ENCODE results near the gene EPN2.

EPN2 gene

DNA sequence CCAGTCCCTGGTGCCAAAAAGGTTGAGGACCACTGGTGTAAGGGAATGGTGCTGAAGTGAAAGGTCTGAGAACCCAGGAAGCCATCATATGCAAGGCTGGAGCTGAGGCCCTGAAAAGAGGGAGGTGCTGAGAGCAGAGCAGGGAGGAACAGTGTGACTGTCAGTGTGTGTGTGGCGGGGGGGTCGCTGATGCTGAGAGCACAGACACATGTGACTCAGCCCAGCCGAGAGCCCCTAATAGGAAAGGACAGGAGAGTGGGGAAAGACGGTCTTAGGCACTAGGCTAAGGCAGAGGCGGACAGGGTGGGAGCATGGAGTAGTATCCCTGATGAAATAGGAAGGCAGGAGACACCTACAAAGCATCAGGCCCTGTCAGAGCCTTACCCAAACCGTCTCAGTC lies 124.2 kb downstream of the EPN2 start:
- H2BK120ac ChIP-seq (ENCODE audit: low read depth, low read length), result no peak overlapping the region
- H2AFZ ChIP-seq (ENCODE audit: low read depth, low read length), result no peak overlapping the region
- no peak overlapping the region for H3K18ac ChIP-seq (ENCODE audit: low read depth in 1 of 2, low read length in 2 of 2)
- peak overlapping the region in 1 of 2 experiments; percentile 75 for H2BK12ac ChIP-seq (ENCODE audit: low read length in 2 of 2)
- H2BK5ac ChIP-seq (ENCODE audit: low read depth, low read length, poor library complexity, severe bottlenecking), result no peak overlapping the region
- no peak overlapping the region for H3K4me2 ChIP-seq (ENCODE audit: low read length, poor library complexity, severe bottlenecking)
- H3K4me1 ChIP-seq (ENCODE audit: control insufficient read depth, insufficient read depth, low read depth, low read length), result peaks cover 18% of the 10 kb centered on the region
- no peak overlapping the region for H3K27ac ChIP-seq (ENCODE audit: low read length, poor library complexity, severe bottlenecking)
- H3K9ac ChIP-seq (ENCODE audit: low read length), result peak overlapping the region; percentile 89
- no peaks in the 10 kb centered on the region for H3K27me3 ChIP-seq (ENCODE audit: control insufficient read depth in 1 of 2, insufficient read depth in 1 of 2, low read length in 2 of 2)
- H3K4ac ChIP-seq (ENCODE audit: low read depth in 1 of 2, low read length in 2 of 2), result no peak overlapping the region
- no peak overlapping the region for H3K23ac ChIP-seq (ENCODE audit: low read length in 2 of 2)
- peaks cover 22 to 33% of the 10 kb centered on the region in 2 experiments for H3K36me3 ChIP-seq (ENCODE audit: control insufficient read depth in 1 of 2, insufficient read depth in 2 of 2, low read depth in 1 of 2, low read length in 2 of 2)
- H4K8ac ChIP-seq (ENCODE audit: low read length), result no peak overlapping the region
- H3K79me1 ChIP-seq (replicated peaks; ENCODE audit: low read length, poor library complexity, severe bottlenecking), result peaks cover 17% of the 10 kb centered on the region
- H4K91ac ChIP-seq (ENCODE audit: low read length), result peak overlapping the region; percentile 14
- peak overlapping the region in 1 of 2 experiments; percentile 26 for H3K14ac ChIP-seq (ENCODE audit: low read length in 2 of 2)
- peak; percentile 46 for DNase-seq
- H2BK15ac ChIP-seq (ENCODE audit: low read depth, poor library complexity, severe bottlenecking), result no peak overlapping the region
- peak overlapping the region in 1 of 2 experiments; percentile 90 for H3K4me3 ChIP-seq (ENCODE audit: insufficient read depth in 1 of 2, low read depth in 1 of 2, low read length in 2 of 2)
- WGBS, result 83% methylated on average over 2 of the region's 6 CpGs
- no peak overlapping the region for H2AK5ac ChIP-seq (ENCODE audit: low read length, severe bottlenecking)
- no peaks in the 10 kb centered on the region for H3K9me3 ChIP-seq (ENCODE audit: control insufficient read depth, low read length)

DNA sequence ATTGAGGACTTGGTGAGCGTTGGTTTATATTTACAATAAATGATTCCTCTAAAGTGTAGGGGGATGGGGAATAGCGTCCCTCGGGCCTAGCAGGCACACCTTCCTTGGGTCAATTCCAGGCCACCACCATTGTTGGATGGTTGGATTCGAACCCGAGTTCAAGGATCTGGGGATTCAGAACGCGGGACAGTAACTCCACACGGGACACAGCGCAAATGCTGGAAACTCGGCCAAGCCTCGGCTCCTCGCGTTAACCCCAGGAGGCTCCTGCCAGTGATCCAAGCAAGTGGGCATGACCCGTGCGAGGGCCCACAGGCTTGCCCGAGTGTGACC lies 124.7 kb downstream of the EPN2 start:
- peak overlapping the region; percentile 72 for H3K4me2 ChIP-seq (ENCODE audit: low read length, poor library complexity, severe bottlenecking)
- H2BK12ac ChIP-seq (ENCODE audit: low read length in 2 of 2), result peak overlapping the region in 1 of 2 experiments; percentile 64
- peak overlapping the region; percentile 84 for H4K8ac ChIP-seq (ENCODE audit: low read length)
- H2BK15ac ChIP-seq (ENCODE audit: low read depth, poor library complexity, severe bottlenecking), result no peak overlapping the region
- peak overlapping the region; percentile 68 to 74 for H3K4ac ChIP-seq (ENCODE audit: low read depth in 1 of 2, low read length in 2 of 2)
- H3K4me1 ChIP-seq (ENCODE audit: control insufficient read depth, insufficient read depth, low read depth, low read length), result peaks cover 18% of the 10 kb centered on the region
- H3K9me3 ChIP-seq (ENCODE audit: control insufficient read depth, low read length), result no peaks in the 10 kb centered on the region
- no peaks in the 10 kb centered on the region for H3K27me3 ChIP-seq (ENCODE audit: control insufficient read depth in 1 of 2, insufficient read depth in 1 of 2, low read length in 2 of 2)
- H3K23ac ChIP-seq (ENCODE audit: low read length in 2 of 2), result no peak overlapping the region
- no peak for DNase-seq
- no peak overlapping the region for H2BK5ac ChIP-seq (ENCODE audit: low read depth, low read length, poor library complexity, severe bottlenecking)
- no peak overlapping the region for H3K27ac ChIP-seq (ENCODE audit: low read length, poor library complexity, severe bottlenecking)
- 33% methylated on average over 16 of the region's 16 CpGs for WGBS
- peak overlapping the region in 1 of 2 experiments; percentile 89 for H3K14ac ChIP-seq (ENCODE audit: low read length in 2 of 2)
- H4K91ac ChIP-seq (ENCODE audit: low read length), result peak overlapping the region; percentile 52
- H2AK5ac ChIP-seq (ENCODE audit: low read length, severe bottlenecking), result peak overlapping the region; percentile 5
- peak overlapping the region; percentile 73 to 86 for H3K18ac ChIP-seq (ENCODE audit: low read depth in 1 of 2, low read length in 2 of 2)
- peak overlapping the region; percentile 89 for H3K9ac ChIP-seq (ENCODE audit: low read length)
- H3K36me3 ChIP-seq (ENCODE audit: control insufficient read depth in 1 of 2, insufficient read depth in 2 of 2, low read depth in 1 of 2, low read length in 2 of 2), result peaks cover 16 to 31% of the 10 kb centered on the region in 2 experiments
- H2AFZ ChIP-seq (ENCODE audit: low read depth, low read length), result peak overlapping the region; percentile 75
- peak overlapping the region; percentile 23 for H2BK120ac ChIP-seq (ENCODE audit: low read depth, low read length)
- H3K79me1 ChIP-seq (replicated peaks; ENCODE audit: low read length, poor library complexity, severe bottlenecking), result peaks cover 17% of the 10 kb centered on the region
- H3K4me3 ChIP-seq (ENCODE audit: insufficient read depth in 1 of 2, low read depth in 1 of 2, low read length in 2 of 2), result peak overlapping the region; percentile 59 to 90

DNA sequence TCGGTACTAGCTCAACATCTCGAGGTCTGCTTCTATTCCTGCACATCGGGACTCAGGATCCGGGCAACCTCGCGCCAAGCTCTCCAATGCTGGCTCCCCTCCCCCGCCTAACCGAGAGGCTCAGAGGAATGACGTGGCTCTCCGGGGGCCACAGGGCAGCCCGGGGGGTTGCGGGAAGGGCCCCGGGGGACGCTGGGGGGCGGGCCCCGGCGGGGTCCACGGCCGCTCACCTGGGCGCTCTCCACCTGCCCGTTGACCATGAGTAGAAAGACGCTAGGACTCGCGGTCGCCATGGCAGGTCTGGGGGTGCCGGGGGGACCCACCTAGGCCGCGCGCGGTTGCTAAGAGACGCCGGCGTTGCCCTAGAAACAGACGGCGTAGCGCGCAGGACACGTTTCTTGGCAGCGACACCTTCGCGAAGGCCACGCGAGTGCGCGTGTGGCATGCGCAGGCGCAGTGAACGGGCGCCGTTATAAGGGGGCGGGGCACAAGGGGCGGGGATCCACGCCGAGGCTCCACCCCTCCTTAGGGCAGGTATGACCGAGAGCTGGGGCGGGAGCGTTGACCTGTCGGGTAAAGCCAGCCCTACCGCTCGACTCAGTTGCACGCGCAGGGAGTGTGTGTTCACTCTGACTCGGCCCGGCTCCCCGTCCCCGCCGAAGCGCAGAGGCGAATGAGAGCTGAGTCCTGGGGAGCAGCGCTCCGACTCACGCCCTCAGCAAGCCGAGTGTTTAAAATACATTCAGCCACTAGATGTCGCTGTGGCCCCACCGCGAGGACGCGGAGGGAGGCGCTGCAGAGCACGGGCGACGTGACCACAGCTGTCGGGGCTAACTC lies 125.3 kb downstream of the EPN2 start, which contains the start of gene B9D1:
Gene B9D1, minus strand, starts transcription at position 447 of the 837 bp plus-strand sequence. Its CDS starts 154 bp downstream, at position 293.
- H4K8ac ChIP-seq (ENCODE audit: low read length), result peak within 1 kb of the TSS; percentile 84
- peak within 1 kb of the TSS in 1 of 2 experiments; percentile 89 for H3K14ac ChIP-seq (ENCODE audit: low read length in 2 of 2)
- H2BK120ac ChIP-seq (ENCODE audit: low read depth, low read length), result peak within 1 kb of the TSS; percentile 68
- H2BK5ac ChIP-seq (ENCODE audit: low read depth, low read length, poor library complexity, severe bottlenecking), result peak within 1 kb of the TSS; percentile 45
- H2AFZ ChIP-seq (ENCODE audit: low read depth, low read length), result peak within 1 kb of the TSS; percentile 75
- H3K4me2 ChIP-seq (ENCODE audit: low read length, poor library complexity, severe bottlenecking), result peak within 1 kb of the TSS; percentile 72
- peaks cover 11 to 28% of the 10 kb centered on the region in 2 experiments for H3K36me3 ChIP-seq (ENCODE audit: control insufficient read depth in 1 of 2, insufficient read depth in 2 of 2, low read depth in 1 of 2, low read length in 2 of 2)
- H3K4ac ChIP-seq (ENCODE audit: low read depth in 1 of 2, low read length in 2 of 2), result peak within 1 kb of the TSS; percentile 68 to 74
- H2BK15ac ChIP-seq (ENCODE audit: low read depth, poor library complexity, severe bottlenecking), result peak within 1 kb of the TSS; percentile 75
- WGBS, result under 1% methylated on average over 76 of the region's 83 CpGs
- no peaks in the 10 kb centered on the region for H3K27me3 ChIP-seq (ENCODE audit: control insufficient read depth in 1 of 2, insufficient read depth in 1 of 2, low read length in 2 of 2)
- peak within 1 kb of the TSS; percentile 73 to 86 for H3K18ac ChIP-seq (ENCODE audit: low read depth in 1 of 2, low read length in 2 of 2)
- peak within 1 kb of the TSS; percentile 59 to 90 for H3K4me3 ChIP-seq (ENCODE audit: insufficient read depth in 1 of 2, low read depth in 1 of 2, low read length in 2 of 2)
- peak within 1 kb of the TSS; percentile 76 for H4K91ac ChIP-seq (ENCODE audit: low read length)
- peak within 1 kb of the TSS; percentile 56 to 64 for H2BK12ac ChIP-seq (ENCODE audit: low read length in 2 of 2)
- H3K79me1 ChIP-seq (replicated peaks; ENCODE audit: low read length, poor library complexity, severe bottlenecking), result peaks cover 17% of the 10 kb centered on the region
- H3K4me1 ChIP-seq (ENCODE audit: control insufficient read depth, insufficient read depth, low read depth, low read length), result peaks cover 18% of the 10 kb centered on the region
- H3K23ac ChIP-seq (ENCODE audit: low read length in 2 of 2), result peak within 1 kb of the TSS in 1 of 2 experiments; percentile 23
- peak within 1 kb of the TSS; percentile 5 for H2AK5ac ChIP-seq (ENCODE audit: low read length, severe bottlenecking)
- H3K9me3 ChIP-seq (ENCODE audit: control insufficient read depth, low read length), result no peaks in the 10 kb centered on the region
- peak; percentile 92 for DNase-seq
- H3K27ac ChIP-seq (ENCODE audit: low read length, poor library complexity, severe bottlenecking), result peak within 1 kb of the TSS; percentile 42
- peak within 1 kb of the TSS; percentile 89 for H3K9ac ChIP-seq (ENCODE audit: low read length)

DNA sequence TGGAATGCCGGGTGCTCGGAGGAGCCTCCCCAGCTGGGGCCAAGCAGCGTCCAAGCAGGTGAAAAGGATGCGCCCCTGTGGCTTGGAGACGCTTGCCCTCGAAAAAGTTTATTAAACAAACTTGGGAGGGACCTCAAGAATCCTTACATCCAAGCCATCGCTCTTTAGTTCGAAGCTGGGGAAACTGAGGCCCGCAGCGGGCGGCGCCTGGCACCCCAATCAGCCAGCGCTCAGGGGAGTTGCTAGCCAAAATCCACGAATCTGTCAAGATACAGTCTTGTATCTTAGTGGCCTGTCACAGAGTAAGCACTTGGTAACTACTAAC lies 125.9 kb downstream of the EPN2 start:
- no peaks in the 10 kb centered on the region for H3K27me3 ChIP-seq (ENCODE audit: control insufficient read depth in 1 of 2, insufficient read depth in 1 of 2, low read length in 2 of 2)
- H2BK15ac ChIP-seq (ENCODE audit: low read depth, poor library complexity, severe bottlenecking), result no peak overlapping the region
- no peak overlapping the region for H3K27ac ChIP-seq (ENCODE audit: low read length, poor library complexity, severe bottlenecking)
- H3K36me3 ChIP-seq (ENCODE audit: control insufficient read depth in 1 of 2, insufficient read depth in 2 of 2, low read depth in 1 of 2, low read length in 2 of 2), result peaks cover 5 to 22% of the 10 kb centered on the region in 2 experiments
- 51% methylated on average over 13 of the region's 14 CpGs for WGBS
- no peak overlapping the region for H2BK12ac ChIP-seq (ENCODE audit: low read length in 2 of 2)
- H3K9ac ChIP-seq (ENCODE audit: low read length), result peak overlapping the region; percentile 89
- peak overlapping the region; percentile 72 for H3K4me2 ChIP-seq (ENCODE audit: low read length, poor library complexity, severe bottlenecking)
- H2BK120ac ChIP-seq (ENCODE audit: low read depth, low read length), result no peak overlapping the region
- no peak overlapping the region for H3K4ac ChIP-seq (ENCODE audit: low read depth in 1 of 2, low read length in 2 of 2)
- no peak overlapping the region for H3K14ac ChIP-seq (ENCODE audit: low read length in 2 of 2)
- H3K9me3 ChIP-seq (ENCODE audit: control insufficient read depth, low read length), result no peaks in the 10 kb centered on the region
- H3K4me1 ChIP-seq (ENCODE audit: control insufficient read depth, insufficient read depth, low read depth, low read length), result peaks cover 18% of the 10 kb centered on the region
- H4K8ac ChIP-seq (ENCODE audit: low read length), result peak overlapping the region; percentile 71
- H2BK5ac ChIP-seq (ENCODE audit: low read depth, low read length, poor library complexity, severe bottlenecking), result no peak overlapping the region
- H2AFZ ChIP-seq (ENCODE audit: low read depth, low read length), result no peak overlapping the region
- no peak overlapping the region for H3K23ac ChIP-seq (ENCODE audit: low read length in 2 of 2)
- no peak overlapping the region for H2AK5ac ChIP-seq (ENCODE audit: low read length, severe bottlenecking)
- peaks cover 17% of the 10 kb centered on the region for H3K79me1 ChIP-seq (replicated peaks; ENCODE audit: low read length, poor library complexity, severe bottlenecking)
- H3K4me3 ChIP-seq (ENCODE audit: insufficient read depth in 1 of 2, low read depth in 1 of 2, low read length in 2 of 2), result peak overlapping the region; percentile 59 to 90
- H4K91ac ChIP-seq (ENCODE audit: low read length), result peak overlapping the region; percentile 15
- no peak for DNase-seq
- no peak overlapping the region for H3K18ac ChIP-seq (ENCODE audit: low read depth in 1 of 2, low read length in 2 of 2)

Measured in mesenchymal stem cell (in vitro differentiated cells and primary cell).